H1 (cell line): ENCODE measurements around the gene GRIN2C. TPM values are rescaled to one million over a fixed set of nuclear protein-coding genes. Genes with fewer than 3 reads are reported as not detected.

Source experiments
- CTCF ChIA-PET: fragments of 300-600 bp; sonication (Branson Sonifier 250); formaldehyde crosslinking; loops from one replicate; lab custom pipeline; 2021; ENCODE audit not compliant: partially characterized antibody; lab: Charles Lee
- POLR2A ChIA-PET: fragments of 300-600 bp; sonication (Branson Sonifier 250); formaldehyde crosslinking; loops from one replicate; lab custom pipeline; 2021; ENCODE audit warnings: inconsistent platforms; ENCODE audit not compliant: partially characterized antibody; lab: Charles Lee
- DNase-seq, 2 experiments: peaks; one replicate each; pipeline versions ENCODE4 v3.0.0 to v3.0.0-alpha.2; 2010 to 2022; ENCODE audit warnings: low spot score in 2 of 2, low read depth in 1 of 2, mixed read lengths in 1 of 2
- FAIRE-seq: peaks from 2 replicates; lab custom pipeline; 2011; peaks lifted over from hg19 to GRCh38; lab: Jason Lieb, UNC
- H2AFZ ChIP-seq: 2 replicates; pipeline ENCODE4 v1.8.1; 2012; ENCODE audit warnings: low read length, inconsistent platforms
- H2AK5ac ChIP-seq: 2 replicates; pipeline ENCODE4 v1.6.1; 2013; ENCODE audit warnings: low read depth, low read length
- H2BK120ac ChIP-seq: replicated peaks from 2 replicates; pipeline ENCODE3; 2013; ENCODE audit warnings: low read depth, low read length, inconsistent platforms
- H2BK12ac ChIP-seq: 2 replicates; pipeline ENCODE4 v1.6.1; 2013; ENCODE audit warnings: low read depth, low read length
- H2BK15ac ChIP-seq: 2 replicates; pipeline ENCODE4 v1.6.1; 2013; ENCODE audit warnings: low read length
- H2BK20ac ChIP-seq: 2 replicates; pipeline ENCODE4 v1.6.1; 2013; ENCODE audit warnings: low read length
- H2BK5ac ChIP-seq: 2 replicates; pipeline ENCODE4 v1.6.1; 2013; ENCODE audit warnings: low read depth, low read length
- H3K14ac ChIP-seq: 2 replicates; pipeline ENCODE4 v1.6.1; 2013; ENCODE audit warnings: inconsistent platforms; ENCODE audit not compliant: insufficient read length
- H3K18ac ChIP-seq: 2 replicates; pipeline ENCODE4 v1.6.1; 2013; ENCODE audit warnings: low read length; ENCODE audit errors: extremely low read depth
- H3K23ac ChIP-seq: 2 replicates; pipeline ENCODE4 v1.6.1; 2013; ENCODE audit warnings: inconsistent platforms; ENCODE audit not compliant: insufficient read length
- H3K23me2 ChIP-seq: 2 replicates; pipeline ENCODE4 v1.6.1; 2013; ENCODE audit warnings: low read depth, low read length
- H3K27ac ChIP-seq: 2 replicates; pipeline ENCODE4 v1.6.1; 2011; ENCODE audit warnings: low read depth, low read length, inconsistent platforms
- H3K27me3 ChIP-seq, 4 experiments: replicated peaks in 1 of 4; 1 replicate in 1 of 4; 2 replicates in 3 of 4; pipeline versions ENCODE4 v1.6.1 to v1.8.1; 2011 to 2013; ENCODE audit warnings: low read length in 3 of 4, mild to moderate bottlenecking in 3 of 4, inconsistent platforms in 2 of 4, mixed read lengths in 2 of 4, moderate library complexity in 1 of 4; ENCODE audit not compliant: control insufficient read depth in 3 of 4, insufficient read depth in 3 of 4; ENCODE audit errors: extremely low read depth in 1 of 4
- H3K36me3 ChIP-seq, 4 experiments: 2 replicates each; pipeline versions ENCODE4 v1.6.1 to v1.8.1; 2011 to 2013; ENCODE audit warnings: mild to moderate bottlenecking in 4 of 4, low read length in 3 of 4, moderate library complexity in 2 of 4, control low read depth in 1 of 4, inconsistent platforms in 1 of 4; ENCODE audit not compliant: insufficient read depth in 4 of 4, control insufficient read depth in 2 of 4
- H3K4ac ChIP-seq: replicated peaks from 2 replicates; pipeline ENCODE3; 2013; ENCODE audit warnings: low read length, low read depth, mixed read lengths, inconsistent platforms; ENCODE audit not compliant: insufficient read length
- H3K4me1 ChIP-seq, 4 experiments: replicated peaks in 1 of 4; 1 replicate in 1 of 4; 2 replicates in 3 of 4; pipeline versions ENCODE4 v1.6.1 to v1.8.1; 2011 to 2013; ENCODE audit warnings: low read length in 3 of 4, inconsistent platforms in 2 of 4, mixed read lengths in 1 of 4; ENCODE audit not compliant: insufficient read depth in 4 of 4, control insufficient read depth in 3 of 4
- H3K4me2 ChIP-seq, 2 experiments: 2 replicates each; pipeline versions ENCODE4 v1.6.1 to v1.8.1; 2011 to 2013; ENCODE audit warnings: low read depth in 2 of 2, low read length in 2 of 2, control low read depth in 1 of 2, inconsistent platforms in 1 of 2, mild to moderate bottlenecking in 1 of 2; ENCODE audit not compliant: insufficient read depth in 1 of 2
- H3K4me3 ChIP-seq, 4 experiments: fragments of 200-600, 300-600 bp in 1 of 4; sonication (generic), shearing (Covaris generic), sonication (Bioruptor Twin) in 1 of 4; 2 replicates each; pipeline versions ENCODE4 v1.5.1 to v1.8.1; 2011 to 2016; ENCODE audit warnings: low read length in 4 of 4, low read depth in 3 of 4, control low read depth in 2 of 4, inconsistent platforms in 2 of 4, mild to moderate bottlenecking in 2 of 4, mixed read lengths in 1 of 4, moderate library complexity in 1 of 4; ENCODE audit not compliant: insufficient read depth in 2 of 4; ENCODE audit errors: extremely low read depth in 1 of 4
- H3K56ac ChIP-seq: replicated peaks from 2 replicates; pipeline ENCODE3; 2013; ENCODE audit warnings: low read depth, mild to moderate bottlenecking, mixed read lengths, low read length, inconsistent platforms; ENCODE audit not compliant: insufficient read length
- H3K79me1 ChIP-seq: 2 replicates; pipeline ENCODE4 v1.6.1; 2013; ENCODE audit warnings: low read depth, low read length, control low read depth
- H3K79me2 ChIP-seq, 2 experiments: 2 replicates each; pipeline versions ENCODE4 v1.6.1 to v1.8.1; 2012 to 2013; ENCODE audit warnings: low read length in 2 of 2, mild to moderate bottlenecking in 2 of 2, inconsistent platforms in 1 of 2; ENCODE audit not compliant: insufficient read depth in 2 of 2, control insufficient read depth in 1 of 2
- H3K9ac ChIP-seq, 4 experiments: replicated peaks in 1 of 4; 1 replicate in 1 of 4; 2 replicates in 3 of 4; pipeline versions ENCODE4 v1.6.1 to v1.8.1; 2011 to 2013; ENCODE audit warnings: low read depth in 3 of 4, low read length in 3 of 4, control low read depth in 2 of 4, mild to moderate bottlenecking in 2 of 4, moderate library complexity in 2 of 4, inconsistent platforms in 1 of 4; ENCODE audit errors: extremely low read depth in 1 of 4
- H3K9me3 ChIP-seq, 2 experiments: 2 replicates each; pipeline versions ENCODE4 v1.6.1 to v1.8.1; 2012 to 2013; ENCODE audit warnings: mild to moderate bottlenecking in 2 of 2, moderate library complexity in 2 of 2, control low read depth in 1 of 2, inconsistent platforms in 1 of 2, low read depth in 1 of 2, low read length in 1 of 2, mixed read lengths in 1 of 2; ENCODE audit not compliant: insufficient read depth in 2 of 2
- H4K20me1 ChIP-seq, 2 experiments: replicated peaks in 1 of 2; 2 replicates each; pipeline versions ENCODE3 to v1.8.1; 2011 to 2013; ENCODE audit warnings: inconsistent platforms in 2 of 2, low read length in 2 of 2, mild to moderate bottlenecking in 1 of 2; ENCODE audit not compliant: insufficient read depth in 2 of 2, control insufficient read depth in 1 of 2
- H4K5ac ChIP-seq: 2 replicates; pipeline ENCODE4 v1.6.1; 2013; ENCODE audit warnings: low read length, low read depth, mixed read lengths, inconsistent platforms; ENCODE audit not compliant: insufficient read length
- H4K8ac ChIP-seq: 2 replicates; pipeline ENCODE4 v1.8.0; 2013; ENCODE audit warnings: mild to moderate bottlenecking, moderate library complexity, low read length, inconsistent platforms; ENCODE audit not compliant: insufficient read depth; ENCODE audit errors: extremely low read depth
- H4K91ac ChIP-seq: replicated peaks from 2 replicates; pipeline ENCODE3; 2013; ENCODE audit warnings: low read length, mixed read lengths, inconsistent platforms; ENCODE audit not compliant: insufficient read length
- ATF2 ChIP-seq: IDR thresholded peaks from 2 replicates; pipeline ENCODE4 v1.6.1; 2012; ENCODE audit warnings: low read length, inconsistent platforms
- BACH1 ChIP-seq: IDR thresholded peaks from 2 replicates; pipeline ENCODE4 v1.6.1; 2012; ENCODE audit warnings: low read length, improper control_type of control experiment
- BCL11A ChIP-seq, 2 experiments: IDR thresholded peaks; one replicate each; pipeline ENCODE4 v1.6.1; 2011; ENCODE audit warnings: low read depth in 2 of 2, low read length in 2 of 2, mild to moderate bottlenecking in 2 of 2
- BRCA1 ChIP-seq: IDR thresholded peaks from 2 replicates; pipeline ENCODE4 v1.6.1; 2012; ENCODE audit warnings: low read depth, low read length, improper control_type of control experiment
- GTF2F1 ChIP-seq: IDR thresholded peaks from 2 replicates; pipeline ENCODE4 v1.6.1; 2012; ENCODE audit warnings: low read depth, low read length, improper control_type of control experiment, borderline replicate concordance
- HDAC2 ChIP-seq, 2 experiments: fragments of 300-600 bp in 1 of 2; sonication (generic) in 1 of 2; IDR thresholded peaks; 2 replicates each; pipeline ENCODE4 v1.6.1; 2011 to 2012; ENCODE audit warnings: low read depth in 2 of 2, low read length in 2 of 2, mild to moderate bottlenecking in 2 of 2, moderate library complexity in 2 of 2, borderline replicate concordance in 1 of 2, inconsistent platforms in 1 of 2
- JUND ChIP-seq: IDR thresholded peaks from 2 replicates; pipeline ENCODE4 v1.6.1; 2011; ENCODE audit warnings: mild to moderate bottlenecking, improper control_type of control experiment, low read length
- KDM5A ChIP-seq: fragments of 200-600 bp; IDR thresholded peaks from 2 replicates; pipeline ENCODE4 v1.7.1; 2012; ENCODE audit warnings: mild to moderate bottlenecking, low read length, inconsistent platforms, mixed read lengths
- NANOG ChIP-seq: IDR thresholded peaks from 2 replicates; pipeline ENCODE4 v1.6.1; 2011; ENCODE audit warnings: low read length, low read depth, mild to moderate bottlenecking, inconsistent platforms; ENCODE audit not compliant: insufficient read depth, poor library complexity, severe bottlenecking
- POLR2AphosphoS5 ChIP-seq: IDR thresholded peaks from 2 replicates; pipeline ENCODE4 v1.6.1; 2011; ENCODE audit warnings: low read depth, low read length
- RFX5 ChIP-seq: IDR thresholded peaks from 2 replicates; pipeline ENCODE4 v1.6.1; 2011; ENCODE audit warnings: low read depth, low read length, improper control_type of control experiment, borderline replicate concordance
- SIX5 ChIP-seq: IDR thresholded peaks from 2 replicates; pipeline ENCODE4 v1.6.1; 2011; ENCODE audit warnings: mild to moderate bottlenecking, low read depth, low read length
- SP1 ChIP-seq: IDR thresholded peaks from 2 replicates; pipeline ENCODE4 v1.6.1; 2011; ENCODE audit warnings: low read depth, low read length
- WGBS, 2 experiments: shearing (Covaris generic) in 1 of 2; methylation state at CpG; one replicate each; pipeline versions ENCODE4 v1.1.6 to v1.1.7; 2013 to 2015; ENCODE audit warnings: low lambda C conversion rate in 2 of 2, mixed read lengths in 2 of 2, inconsistent platforms in 1 of 2, low coverage in 1 of 2, missing lambda C conversion rate in 1 of 2; ENCODE audit not compliant: insufficient replicate concordance in 2 of 2, insufficient coverage in 1 of 2, insufficient read length in 1 of 2; ENCODE audit errors: extremely low coverage in 1 of 2, missing lambda C conversion rate in 1 of 2; 5-methylcytosine and 5-hydroxymethylcytosine counted together
- polyA plus RNA-seq, 7 experiments: library from polyadenylated mRNA; depleted of rRNA in 3 of 7; stranded (reverse) in 5 of 7; unstranded in 2 of 7; fragments of >200 nt in 5 of 7; fragments of 200-250 nt in 2 of 7; gene quantifications; 1 replicate in 5 of 7; 2 replicates in 1 of 7; 4 replicates in 1 of 7; pipeline versions ENCODE4 v1.2.1 to v1.2.3, GENCODE V29; 2011 to 2013; ENCODE audit warnings: missing spikeins in 2 of 7, mixed read lengths in 2 of 7
- total RNA-seq: library from RNA; stranded (reverse); fragmentation: NEBNext Ultra II Directional; extraction: Animal tissue kit (Norgen Biotek cat#: 25700); gene quantifications from 2 replicates; pipeline ENCODE4 v1.2.1, GENCODE V29; 2021

GRIN2C gene
- total and polyA plus RNA-seq, 2 of the 8 experiments (the other 6 are each of a cell fraction or from before 2014, with no cell fraction given), result 0.06 to 0.07 TPM

GRCh38 chr17:74804683-74805082 lies 55.0 kb downstream of the GRIN2C start:
- no peak overlapping the region for H3K23ac ChIP-seq
- DNase-seq (no peak), FAIRE-seq (no peak)
- H3K27ac ChIP-seq, result no peak overlapping the region
- H3K4me2 ChIP-seq, result no peak overlapping the region
- TF ChIP-seq RFX5 (no peak), BRCA1 (no peak), GTF2F1 (no peak), ATF2 (no peak), SP1 (no peak), JUND (no peak), HDAC2 (IDR thresholded peaks at IDR 0.05; ENCODE audit: borderline replicate concordance in 1 of 2, low read depth in 2 of 2, low read length in 2 of 2) (no peak), KDM5A (no peak), BCL11A (IDR thresholded peaks at IDR 0.05; ENCODE audit: low read depth in 2 of 2, low read length in 2 of 2) (no peak), NANOG (no peak), SIX5 (no peak), POLR2AphosphoS5 (no peak), BACH1 (no peak)
- no peaks in the 10 kb centered on the region; the same call in 1 of the 2 replicates for H3K79me1 ChIP-seq
- no peak overlapping the region for H3K14ac ChIP-seq
- no peak overlapping the region for H2AK5ac ChIP-seq
- no peak overlapping the region for H2BK12ac ChIP-seq
- H3K9ac ChIP-seq, result no peak overlapping the region
- peaks cover 5 to 25% of the 10 kb centered on the region in 2 experiments for H4K20me1 ChIP-seq
- no peak overlapping the region for H3K56ac ChIP-seq
- no peaks in the 10 kb centered on the region for H3K79me2 ChIP-seq
- no peaks in the 10 kb centered on the region for H3K9me3 ChIP-seq
- H3K4me3 ChIP-seq, result no peak overlapping the region
- 90% methylated on average over 7 of the region's 7 CpGs; no CpG with 5 or more reads in 1 of the 2 experiments for WGBS, 2 experiments
- no peak overlapping the region for H4K91ac ChIP-seq
- ChIA-PET CTCF (interaction anchor here (2.2 to 99.6 kb wide), 3 partner anchors 14 to 59 kb away, joined by 7 to 2981 read pairs (median 2981); partner anchors contain the start of genes FDXR, GRIN2C and NAT9), POLR2A (interaction anchor here (1.1 kb wide), 1 partner anchor 31 kb away, joined by 3 read pairs; no protein-coding TSS in a partner anchor)
- no peaks in the 10 kb centered on the region; a peak in 3 of 8 replicates for H3K36me3 ChIP-seq
- no peak overlapping the region for H2AFZ ChIP-seq
- H3K23me2 ChIP-seq, result no peaks in the 10 kb centered on the region
- no peak overlapping the region for H3K18ac ChIP-seq
- no peak overlapping the region for H2BK120ac ChIP-seq
- H2BK5ac ChIP-seq, result no peak overlapping the region
- no peak overlapping the region for H4K5ac ChIP-seq
- H3K4me1 ChIP-seq, result no peaks in the 10 kb centered on the region; a peak in 1 of 7 replicates
- H3K27me3 ChIP-seq, result no peaks in the 10 kb centered on the region; a peak in 1 of 7 replicates
- no peak overlapping the region for H2BK20ac ChIP-seq
- H2BK15ac ChIP-seq, result no peak overlapping the region
- H3K4ac ChIP-seq, result no peak overlapping the region
- no peak overlapping the region for H4K8ac ChIP-seq
